ENCODE data around the gene EID3. TPM values are rescaled to one million over a fixed set of nuclear protein-coding genes. Genes with fewer than 3 reads are reported as not detected.

EID3 gene
- total and polyA plus RNA-seq, 2 donors (not counting 1 experiment from before 2014, with no cell fraction given): 6.4 to 9.4 TPM

- DNase-seq (no peak), ATAC-seq (ENCODE audit: low read depth) (no peak)
- H3K4me2 ChIP-seq (replicated peaks; ENCODE audit: low read depth, low read length, poor library complexity, severe bottlenecking): no peak overlapping the region
- H2AFZ ChIP-seq (ENCODE audit: insufficient read depth, low read depth, low read length, poor library complexity, severe bottlenecking): no peak overlapping the region
- POLR2A ChIA-PET: no interaction called here
- H3K36me3 ChIP-seq (replicated peaks in 1 of 2; ENCODE audit: control extremely low read depth in 1 of 2, control insufficient read depth in 1 of 2, extremely low read depth in 1 of 2, insufficient read depth in 2 of 2, low read length in 1 of 2): no peaks in the 10 kb centered on the region
- TF ChIP-seq CTCF (IDR thresholded peaks at IDR 0.05): no peak
- TF ChIP-seq EZH2 (IDR thresholded peaks at IDR 0.05; ENCODE audit: borderline replicate concordance, insufficient read depth, low read depth, low read length, poor library complexity, severe bottlenecking): no peak
- H3K4me3 Mint-ChIP-seq: no peak overlapping the region
- H3K4me1 Mint-ChIP-seq: peaks cover 12% of the 10 kb centered on the region
- no peaks in the 10 kb centered on the region for H3K27me3 ChIP-seq (replicated peaks in 1 of 4; ENCODE audit: control extremely low read depth in 1 of 4, control insufficient read depth in 3 of 4, insufficient read depth in 4 of 4, low read length in 3 of 4)
- H3K79me2 ChIP-seq (ENCODE audit: control insufficient read depth, insufficient read depth, low read length): no peaks in the 10 kb centered on the region
- peaks cover 11 to 13% of the 10 kb centered on the region in 2 donors for H3K4me1 ChIP-seq (ENCODE audit: control insufficient read depth in 2 of 2, insufficient read depth in 2 of 2, low read length in 2 of 2)
- H3K9me3 Mint-ChIP-seq (ENCODE audit: insufficient read depth): no peaks in the 10 kb centered on the region
- WGBS (ENCODE audit: insufficient coverage): 94% methylated on average over 9 of the region's 11 CpGs
- no peak overlapping the region for H3K27ac ChIP-seq (ENCODE audit: low read length in 2 of 2)
- no peak overlapping the region for H3K27ac Mint-ChIP-seq
- no peaks in the 10 kb centered on the region for H4K20me1 ChIP-seq (ENCODE audit: control insufficient read depth, insufficient read depth, low read length, poor library complexity, severe bottlenecking)
- no peaks in the 10 kb centered on the region for H3K9me3 ChIP-seq (ENCODE audit: control extremely low read depth in 1 of 3, control insufficient read depth in 2 of 3, insufficient read depth in 1 of 3, low read length in 2 of 3)
- no peaks in the 10 kb centered on the region for H3K27me3 Mint-ChIP-seq
- CTCF ChIA-PET: no interaction called here
- H3K9ac ChIP-seq (ENCODE audit: low read length): no peak overlapping the region
- intact Hi-C loops (cut with micrococcal nuclease): no loop called here
- no peak overlapping the region for H3K4me3 ChIP-seq (ENCODE audit: control extremely low read depth in 1 of 5, extremely low read depth in 1 of 5, insufficient read depth in 1 of 5, low read depth in 2 of 5, low read length in 4 of 5)
Measured at GRCh38 chr12:104272938-104273337, 30.6 kb upstream of the EID3 start.

- Histone ChIP-seq H3K4me1 (ENCODE audit: control insufficient read depth in 2 of 2, insufficient read depth in 2 of 2, low read length in 2 of 2) (peaks cover 11 to 13% of the 10 kb centered on the region in 2 donors), H3K27me3 (replicated peaks in 1 of 4; ENCODE audit: control extremely low read depth in 1 of 4, control insufficient read depth in 3 of 4, insufficient read depth in 4 of 4, low read length in 3 of 4) (no peaks in the 10 kb centered on the region), H3K4me2 (replicated peaks; ENCODE audit: low read depth, low read length, poor library complexity, severe bottlenecking) (no peak overlapping the region), H3K36me3 (replicated peaks in 1 of 2; ENCODE audit: control extremely low read depth in 1 of 2, control insufficient read depth in 1 of 2, extremely low read depth in 1 of 2, insufficient read depth in 2 of 2, low read length in 1 of 2) (no peaks in the 10 kb centered on the region), H3K9me3 (ENCODE audit: control extremely low read depth in 1 of 3, control insufficient read depth in 2 of 3, insufficient read depth in 1 of 3, low read length in 2 of 3) (no peaks in the 10 kb centered on the region), H3K79me2 (ENCODE audit: control insufficient read depth, insufficient read depth, low read length) (no peaks in the 10 kb centered on the region), H2AFZ (ENCODE audit: insufficient read depth, low read depth, low read length, poor library complexity, severe bottlenecking) (no peak overlapping the region), H4K20me1 (ENCODE audit: control insufficient read depth, insufficient read depth, low read length, poor library complexity, severe bottlenecking) (no peaks in the 10 kb centered on the region), H3K9ac (ENCODE audit: low read length) (no peak overlapping the region), H3K27ac (ENCODE audit: low read length in 2 of 2) (no peak overlapping the region), H3K4me3 (ENCODE audit: control extremely low read depth in 1 of 5, extremely low read depth in 1 of 5, insufficient read depth in 1 of 5, low read depth in 2 of 5, low read length in 4 of 5) (no peak overlapping the region)
- Mint-ChIP-seq H3K4me3 (no peak overlapping the region), H3K27me3 (no peaks in the 10 kb centered on the region), H3K4me1 (peaks cover 12% of the 10 kb centered on the region), H3K27ac (no peak overlapping the region), H3K9me3 (ENCODE audit: insufficient read depth) (no peaks in the 10 kb centered on the region)
- ChIA-PET CTCF (no interaction called here), POLR2A (no interaction called here)
- no peak for TF ChIP-seq CTCF (IDR thresholded peaks at IDR 0.05)
- TF ChIP-seq EZH2 (IDR thresholded peaks at IDR 0.05; ENCODE audit: borderline replicate concordance, insufficient read depth, low read depth, low read length, poor library complexity, severe bottlenecking): no peak
- DNase-seq (no peak), ATAC-seq (ENCODE audit: low read depth) (no peak)
- WGBS (ENCODE audit: insufficient coverage): 88% methylated on average over 4 of the region's 11 CpGs
- intact Hi-C loops (cut with micrococcal nuclease): no loop called here
Measured at GRCh38 chr12:104273503-104273902, 30.0 kb upstream of the EID3 start.

Measured in B cell (primary cell).